DOHH2 (cell line): ENCODE data around the gene CCL23.

Experiments
- H3F3A ChIP-seq: fragments of 200-600 bp; sonication (generic), shearing (Covaris generic); 2 replicates; pipeline ENCODE4 v1.6.0; 2016; ENCODE audit warnings: antibody characterized with exemption, mild to moderate bottlenecking; ENCODE audit not compliant: control insufficient read depth, insufficient read depth
- H3K27ac ChIP-seq: fragments of 200-600 bp; sonication (generic); 2 replicates; pipeline ENCODE4 v1.5.1; 2014; ENCODE audit warnings: low read depth, mild to moderate bottlenecking, low read length, moderate library complexity
- H3K27me3 ChIP-seq: fragments of 200-600 bp; sonication (generic); 2 replicates; pipeline ENCODE4 v1.6.1; 2014; ENCODE audit warnings: mild to moderate bottlenecking, low read length, mixed read lengths; ENCODE audit not compliant: control insufficient read depth
- H3K36me3 ChIP-seq: fragments of 200-600 bp; sonication (generic); 2 replicates; pipeline ENCODE4 v1.6.1; 2014; ENCODE audit warnings: mild to moderate bottlenecking, low read length, moderate library complexity, mixed read lengths; ENCODE audit not compliant: control insufficient read depth
- H3K4me1 ChIP-seq: fragments of 200-600 bp; sonication (generic); 2 replicates; pipeline ENCODE4 v1.6.1; 2014; ENCODE audit warnings: mild to moderate bottlenecking, low read length, mixed read lengths; ENCODE audit not compliant: control insufficient read depth
- H3K4me2 ChIP-seq: fragments of 200-600 bp; sonication (generic); 2 replicates; pipeline ENCODE4 v1.6.0; 2014; ENCODE audit warnings: mild to moderate bottlenecking, low read length, moderate library complexity
- H3K4me3 ChIP-seq: fragments of 200-600 bp; sonication (generic); 2 replicates; pipeline ENCODE4 v1.5.1; 2014; ENCODE audit warnings: mild to moderate bottlenecking, low read length, mixed read lengths
- H3K79me2 ChIP-seq: fragments of 200-600 bp; sonication (generic); 2 replicates; pipeline ENCODE4 v1.6.1; 2014; ENCODE audit warnings: mild to moderate bottlenecking, low read length, mixed read lengths; ENCODE audit not compliant: control insufficient read depth
- H3K9me2 ChIP-seq: fragments of 200-600 bp; sonication (generic); replicated peaks from 2 replicates; pipeline ENCODE4 v1.6.1; 2014; ENCODE audit warnings: mild to moderate bottlenecking, low read length, mixed read lengths; ENCODE audit not compliant: control insufficient read depth
- H3K9me3 ChIP-seq: fragments of 200-600 bp; sonication (generic); 2 replicates; pipeline ENCODE4 v1.6.1; 2014; ENCODE audit warnings: antibody characterized with exemption, low read length, mixed read lengths; ENCODE audit not compliant: control insufficient read depth, insufficient read depth
- H4K20me1 ChIP-seq: fragments of 200-600 bp; sonication (generic); 2 replicates; pipeline ENCODE4 v1.6.0; 2014; ENCODE audit warnings: low read depth, mild to moderate bottlenecking, antibody characterized with exemption, low read length, moderate library complexity; ENCODE audit not compliant: control insufficient read depth, insufficient read depth
- CTCF ChIP-seq: fragments of 200-600 bp; sonication (generic); IDR thresholded peaks from one replicate; pipeline ENCODE4 v1.5.1; 2014; ENCODE audit warnings: antibody characterized with exemption, mild to moderate bottlenecking, low read depth, low read length; ENCODE audit not compliant: poor library complexity, severe bottlenecking
- EZH2phosphoT487 ChIP-seq: fragments of 200-600 bp; sonication (generic); IDR thresholded peaks from 2 replicates; pipeline ENCODE4 v1.6.1; 2017; ENCODE audit warnings: borderline replicate concordance, mild to moderate bottlenecking, antibody characterized with exemption, low read length, moderate library complexity, mixed read lengths

CCL23 gene

GRCh38 chr17:35973333-35974260 lies 44.2 kb downstream of the CCL23 start:
- H3K27me3 ChIP-seq: peaks cover 20% of the 10 kb centered on the region; the same call in 1 of the 2 replicates
- no peaks in the 10 kb centered on the region for H4K20me1 ChIP-seq
- no peaks in the 10 kb centered on the region for H3K4me1 ChIP-seq
- no peak overlapping the region for H3K27ac ChIP-seq
- TF ChIP-seq EZH2phosphoT487: no peak
- no peak for TF ChIP-seq CTCF
- no peaks in the 10 kb centered on the region for H3K9me3 ChIP-seq
- no peaks in the 10 kb centered on the region for H3K36me3 ChIP-seq
- no peak overlapping the region for H3K4me2 ChIP-seq
- no peaks in the 10 kb centered on the region for H3F3A ChIP-seq
- no peak overlapping the region for H3K4me3 ChIP-seq
- no peaks in the 10 kb centered on the region for H3K79me2 ChIP-seq
- H3K9me2 ChIP-seq: no peaks in the 10 kb centered on the region

- Histone ChIP-seq H4K20me1 (no peaks in the 10 kb centered on the region), H3K4me1 (no peaks in the 10 kb centered on the region), H3K4me3 (no peak overlapping the region), H3K9me2 (no peaks in the 10 kb centered on the region), H3K9me3 (no peaks in the 10 kb centered on the region), H3K27ac (no peak overlapping the region), H3F3A (no peaks in the 10 kb centered on the region), H3K4me2 (no peak overlapping the region), H3K79me2 (no peaks in the 10 kb centered on the region), H3K27me3 (peaks cover 17% of the 10 kb centered on the region; the same call in 1 of the 2 replicates), H3K36me3 (no peaks in the 10 kb centered on the region)
- TF ChIP-seq EZH2phosphoT487: no peak
Measured at GRCh38 chr17:35972945-35973332, 44.8 kb downstream of the CCL23 start.

GRCh38 chr17:35972535-35972934 lies 45.2 kb downstream of the CCL23 start:
- H3K4me3 ChIP-seq: no peak overlapping the region
- no peaks in the 10 kb centered on the region for H3K4me1 ChIP-seq
- no peak overlapping the region for H3K4me2 ChIP-seq

More at GRCh38 chr17:35972535-35972934, 45.2 kb downstream of the CCL23 start:
- Histone ChIP-seq H4K20me1 (no peaks in the 10 kb centered on the region), H3K27me3 (peaks cover 17% of the 10 kb centered on the region; the same call in 1 of the 2 replicates), H3K27ac (no peak overlapping the region), H3K9me2 (no peaks in the 10 kb centered on the region), H3F3A (no peaks in the 10 kb centered on the region), H3K9me3 (no peaks in the 10 kb centered on the region), H3K36me3 (no peaks in the 10 kb centered on the region), H3K79me2 (no peaks in the 10 kb centered on the region)
- no peak for TF ChIP-seq CTCF
- no peak for TF ChIP-seq EZH2phosphoT487
